Endometrial microvascular endothelial cells (primary cell): ENCODE data around the gene FRMPD3. TPM values are rescaled to one million over a fixed set of nuclear protein-coding genes. Genes with fewer than 3 reads are reported as not detected.
"Not testable (repeated sequence)": the region's sequence is repeated elsewhere in the genome, so short reads cannot be mapped to it uniquely, and the experiment has no call there.

Source experiments
- in situ Hi-C: cut with HindIII; loops from 2 replicates; pipeline ENCODE4 v1.10.0; 2017; ENCODE audit warnings: low sequenced_read_pairs, low pct_unique_long_range_greater_than_20kb; ENCODE audit errors: inconsistent ontology term
- total RNA-seq: library from RNA; depleted of rRNA; stranded (reverse); fragments of >200 nt; gene quantifications from one replicate; pipeline ENCODE4 v1.2.3, GENCODE V29; 2015; ENCODE audit errors: inconsistent ontology term

Gene FRMPD3
- total RNA-seq, 1 donor from 2014 or later = not detected

- in situ Hi-C loops = no loop called here
Observed at GRCh38 chrX:107470971-107471370, 21.5 kb downstream of the FRMPD3 start.

DNA sequence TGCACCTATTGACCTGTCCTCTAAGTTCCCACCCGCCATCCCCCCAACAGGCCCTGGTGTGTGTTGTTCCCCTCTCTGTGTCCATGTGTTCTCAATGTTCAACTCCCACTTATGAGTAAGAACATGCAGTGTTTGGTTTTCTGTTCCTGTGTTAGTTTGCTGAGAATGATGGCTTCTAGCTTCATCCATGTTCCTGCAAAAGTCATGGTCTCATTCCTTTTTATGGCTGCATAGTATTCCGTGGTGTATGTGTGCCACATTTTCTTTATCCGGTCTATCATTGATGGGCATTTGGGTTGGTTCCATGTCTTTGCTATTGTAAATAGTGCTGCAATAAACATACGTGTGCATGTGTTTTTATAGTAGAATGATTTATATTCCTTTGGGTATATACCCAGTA lies 22.0 kb downstream of the FRMPD3 start:
- in situ Hi-C loops = not testable (repeated sequence)

- in situ Hi-C loops = no loop called here
Observed at GRCh38 chrX:107477406-107477805, 28.0 kb downstream of the FRMPD3 start.

- in situ Hi-C loops = no loop called here
Observed at GRCh38 chrX:107480272-107480671, 30.8 kb downstream of the FRMPD3 start.

- in situ Hi-C loops = no loop called here
Observed at GRCh38 chrX:107482046-107482445, 32.6 kb downstream of the FRMPD3 start.

GRCh38 chrX:107484002-107484726 lies 34.7 kb downstream of the FRMPD3 start:
- in situ Hi-C loops = no loop called here

- in situ Hi-C loops = no loop called here
Observed at GRCh38 chrX:107485013-107485412, 35.6 kb downstream of the FRMPD3 start.

- in situ Hi-C loops = no loop called here
Observed at GRCh38 chrX:107493141-107493540, 43.7 kb downstream of the FRMPD3 start.

- in situ Hi-C loops = no loop called here
Observed at GRCh38 chrX:107496786-107497185, 47.3 kb downstream of the FRMPD3 start.

Other genes with a start within 250 kb of the FRMPD3 start
- gene NUP62CL, start 243.2 kb upstream of the FRMPD3 start, total RNA-seq = not detected
- gene DNAAF6, start 243.0 kb upstream of the FRMPD3 start, total RNA-seq = not detected
- 56.3 TPM for gene PRPS1, start 178.9 kb downstream of the FRMPD3 start, total RNA-seq